K562 (cell line): Measurements from ENCODE around the gene ACBD5. TPM values are rescaled to one million over a fixed set of nuclear protein-coding genes. Genes with fewer than 3 reads are reported as not detected.

Source experiments
- E2F6 ChIP-seq, 2 experiments: IDR thresholded peaks; 2 replicates each; pipeline ENCODE4 v1.6.1; 2011; ENCODE audit warnings: borderline replicate concordance in 1 of 2, control low read depth in 1 of 2, low read depth in 1 of 2, low read length in 1 of 2, mild to moderate bottlenecking in 1 of 2, mixed read lengths in 1 of 2, moderate library complexity in 1 of 2; ENCODE audit not compliant: insufficient read depth in 1 of 2, insufficient read length in 1 of 2, poor library complexity in 1 of 2, severe bottlenecking in 1 of 2; ENCODE audit errors: extremely low read depth in 1 of 2
- EGR1 ChIP-seq: fragments of 450-650 bp; conservative IDR thresholded peaks from 2 replicates; pipeline ENCODE4 v1.6.1; 2017; ENCODE audit warnings: mild to moderate bottlenecking
- ETV1 ChIP-seq: fragments of 450-650 bp; conservative IDR thresholded peaks from 2 replicates; pipeline ENCODE4 v1.6.1; 2016; ENCODE audit warnings: missing genetic modification characterization, control low read depth, low read depth, missing compliant biosample characterization
- IFI16 ChIP-seq: fragments of 250-450 bp; sonication (Bioruptor Pico); IDR thresholded peaks from 2 replicates; pipeline ENCODE4 v2.1.2; 2022; ENCODE audit warnings: mild to moderate bottlenecking, inconsistent platforms
- JUND ChIP-seq, 2 experiments: IDR thresholded peaks; 2 replicates in 1 of 2; 3 replicates in 1 of 2; pipeline ENCODE4 v1.6.1; 2011; ENCODE audit warnings: borderline replicate concordance in 2 of 2, low read depth in 2 of 2, low read length in 2 of 2, improper control_type of control experiment in 1 of 2, missing biosample characterization in 1 of 2, missing genetic modification characterization in 1 of 2, missing genetic modification reagents in 1 of 2
- MLLT1 ChIP-seq, 2 experiments: fragments of 450-650 bp; IDR thresholded peaks; 2 replicates each; pipeline ENCODE4 v1.6.1; 2016
- PPARD ChIP-seq: fragments of 250-450 bp; sonication (Bioruptor Pico); IDR thresholded peaks from 2 replicates; pipeline ENCODE4 v1.8.0; 2022; ENCODE audit warnings: inconsistent platforms, mild to moderate bottlenecking, moderate library complexity
- REST ChIP-seq, 2 experiments: fragments of 450-650 bp; formaldehyde crosslinking in 1 of 2; IDR thresholded peaks; 2 replicates each; pipeline versions ENCODE4 v1.4.0 to v1.6.1; 2014 to 2020; ENCODE audit warnings: mild to moderate bottlenecking in 2 of 2, borderline replicate concordance in 1 of 2, low read depth in 1 of 2
- SMARCE1 ChIP-seq: fragments of 450-650 bp; IDR thresholded peaks from 2 replicates; pipeline ENCODE4 v1.7.1; 2016; ENCODE audit warnings: mild to moderate bottlenecking
- YY1 ChIP-seq, 3 experiments: IDR thresholded peaks; 2 replicates each; pipeline ENCODE4 v1.6.1; 2011; ENCODE audit warnings: low read length in 2 of 3, mild to moderate bottlenecking in 2 of 3, moderate library complexity in 2 of 3, borderline replicate concordance in 1 of 3, control low read depth in 1 of 3, low read depth in 1 of 3; ENCODE audit not compliant: insufficient read depth in 3 of 3, insufficient replicate concordance in 2 of 3, control insufficient read depth in 1 of 3, insufficient read length in 1 of 3; ENCODE audit errors: extremely low read depth in 1 of 3
- ZFX ChIP-seq: sonication (generic); formaldehyde crosslinking; IDR thresholded peaks from 2 replicates; pipeline ENCODE4 v1.8.0; 2022; ENCODE audit warnings: mild to moderate bottlenecking, missing genetic modification reagents, moderate library complexity
- polyA plus RNA-seq, 8 experiments: library from polyadenylated mRNA; depleted of rRNA in 4 of 8; stranded (reverse) in 5 of 8; unstranded in 3 of 8; fragments of >200 nt; fragmentation: Nextera tagmentation in 2 of 8; fragmentation: Illumina TruSeq in 1 of 8; extraction: Ambion mirVana in 2 of 8; extraction: Trizol in 1 of 8; gene quantifications; 2 replicates each; pipeline versions ENCODE4 v1.2.1 to v1.2.3, GENCODE V29; 2011 to 2014; ENCODE audit warnings: inconsistent platforms in 1 of 8, missing spikeins in 1 of 8
- total RNA-seq, 7 experiments: library from RNA; depleted of rRNA in 6 of 7; stranded (reverse); fragments of >200 nt in 6 of 7; fragmentation: Illumina TruSeq in 2 of 7; extraction: Trizol in 2 of 7; gene quantifications; 2 replicates each; pipeline versions ENCODE4 v1.2.1 to v1.2.3, GENCODE V29; 2011 to 2021; ENCODE audit warnings: low replicate concordance in 1 of 7

The ACBD5 gene
- total and polyA plus RNA-seq, 9 of the 15 experiments (the other 6 are each of a cell fraction or from before 2014, with no cell fraction given), result 1.5 to 10.3 (median 7.8) TPM

GRCh38 chr10:27242951-27243551 is 2.5 kb upstream of the ACBD5 start (continued):
- TF ChIP-seq ZFX (CRISPR knock-in tag), result peak; percentile 60; the same call in 1 of the 2 replicates
- 0 out of 4 replicates have a peak, but pooled peaks of 1 of the 2 experiments have one; percentile 7 for TF ChIP-seq MLLT1 (IDR thresholded peaks at IDR 0.05)
- TF ChIP-seq E2F6 (IDR thresholded peaks at IDR 0.05; ENCODE audit: borderline replicate concordance in 1 of 2, extremely low read depth in 1 of 2, insufficient read depth in 1 of 2, insufficient read length in 1 of 2, low read depth in 1 of 2, low read length in 1 of 2, poor library complexity in 1 of 2, severe bottlenecking in 1 of 2), result peak in 1 of 2 experiments; percentile 66
- TF ChIP-seq PPARD (CRISPR knock-in tag), result no peak
- TF ChIP-seq YY1 (IDR thresholded peaks at IDR 0.05; ENCODE audit: borderline replicate concordance in 1 of 3, control insufficient read depth in 1 of 3, extremely low read depth in 1 of 3, insufficient read depth in 3 of 3, insufficient read length in 1 of 3, insufficient replicate concordance in 2 of 3, low read depth in 1 of 3, low read length in 2 of 3), result peak in 1 of 3 experiments; percentile 26
- TF ChIP-seq JUND (IDR thresholded peaks at IDR 0.05; ENCODE audit: borderline replicate concordance, low read depth, low read length), result peak; percentile 60
- peak; percentile 73; the same call in 2 of the 3 replicates for TF ChIP-seq JUND (tag; IDR thresholded peaks at IDR 0.05; ENCODE audit: borderline replicate concordance, low read depth, low read length)
- no peak for TF ChIP-seq IFI16 (CRISPR knock-in tag)
- TF ChIP-seq EGR1, result 0 out of 2 replicates have a peak, but pooled peaks have one; percentile 41
- TF ChIP-seq REST (IDR thresholded peaks at IDR 0.05; ENCODE audit: borderline replicate concordance), result no peak
- peak; percentile 49; the same call in 1 of the 2 replicates for TF ChIP-seq REST (CRISPR knock-in tag; IDR thresholded peaks at IDR 0.05; ENCODE audit: low read depth)
- peak; percentile 73; the same call in 1 of the 2 replicates for TF ChIP-seq ETV1 (tag)
- 0 out of 2 replicates have a peak, but pooled peaks have one; percentile 12 for TF ChIP-seq SMARCE1
